Tibial nerve (tissue), 4 donors: ENCODE results near the gene GMPPB.

Experiments
- CTCF ChIP-seq, 5 experiments: fragments of 200-600 bp in 3 of 5; fragments of 450-650 bp in 2 of 5; sonication (generic) in 3 of 5; IDR thresholded peaks; one replicate each; pipeline ENCODE4 v1.5.1; 2016 to 2019; ENCODE audit warnings: antibody characterized with exemption in 5 of 5, mild to moderate bottlenecking in 3 of 5, moderate library complexity in 2 of 5
- EP300 ChIP-seq, 2 donors: sonication (generic); formaldehyde crosslinking; IDR thresholded peaks; one replicate each; pipeline ENCODE4 v1.6.1; 2017; ENCODE audit warnings: antibody characterized with exemption in 2 of 2, mild to moderate bottlenecking in 1 of 2

GRCh38 chr3:49715611-49716121 lies 8.1 kb downstream of the GMPPB start:
- TF ChIP-seq CTCF (IDR thresholded peaks at IDR 0.05), result no peak
- TF ChIP-seq EP300 (IDR thresholded peaks at IDR 0.05), result no peak
